ENCODE results near the gene AGBL4.
A peak's percentile ranks its signal among the peaks of the same experiment; 100 is the strongest.

Gene AGBL4

DNA sequence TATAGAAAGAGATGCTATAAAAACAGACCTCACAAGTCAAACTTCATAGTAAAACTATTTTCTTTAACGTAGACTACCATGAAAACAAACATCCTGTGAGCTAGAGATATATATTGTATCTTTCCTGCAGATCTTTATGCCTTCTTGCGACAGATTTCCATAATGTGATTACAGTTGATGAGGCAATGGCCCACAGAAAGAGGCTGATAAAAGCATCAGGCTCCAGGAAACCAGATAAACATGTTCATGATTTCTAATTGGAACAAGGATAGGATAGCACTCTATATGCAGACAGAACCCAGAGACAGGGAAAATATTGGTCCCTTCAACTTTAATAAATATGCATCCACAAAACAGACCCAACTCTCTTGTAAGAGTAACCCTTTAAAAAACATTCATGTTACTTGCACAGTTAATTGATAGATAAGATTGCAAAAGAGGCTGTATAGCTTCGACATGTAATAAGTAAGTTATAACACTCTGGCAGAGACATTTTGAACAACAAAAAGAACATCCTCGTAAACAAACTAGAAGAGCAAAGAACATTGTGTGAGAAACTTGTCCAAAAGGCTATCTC, 329.4 kb downstream of the AGBL4 start:
- DNase-seq: peak; percentile 13

DNA sequence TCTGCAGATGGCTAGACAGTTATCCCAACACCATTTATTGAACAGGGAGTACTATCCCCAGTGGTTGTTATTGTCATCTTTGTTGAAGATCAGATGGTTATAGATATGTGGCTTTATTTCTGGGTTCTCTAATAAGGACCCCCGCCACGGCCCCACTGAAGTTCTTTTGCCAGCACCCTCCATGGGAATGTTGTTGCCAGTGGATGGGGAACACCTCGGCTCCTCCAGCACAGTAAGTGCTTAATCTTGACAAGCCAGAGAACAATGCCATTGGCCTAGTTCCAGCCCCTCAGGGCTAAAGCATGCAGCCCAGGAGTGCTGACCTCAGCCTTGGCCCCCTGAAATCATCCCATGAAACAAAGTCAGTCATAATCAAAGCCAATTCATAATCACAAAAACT, 337.6 kb downstream of the AGBL4 start:
- DNase-seq: no peak

DNA sequence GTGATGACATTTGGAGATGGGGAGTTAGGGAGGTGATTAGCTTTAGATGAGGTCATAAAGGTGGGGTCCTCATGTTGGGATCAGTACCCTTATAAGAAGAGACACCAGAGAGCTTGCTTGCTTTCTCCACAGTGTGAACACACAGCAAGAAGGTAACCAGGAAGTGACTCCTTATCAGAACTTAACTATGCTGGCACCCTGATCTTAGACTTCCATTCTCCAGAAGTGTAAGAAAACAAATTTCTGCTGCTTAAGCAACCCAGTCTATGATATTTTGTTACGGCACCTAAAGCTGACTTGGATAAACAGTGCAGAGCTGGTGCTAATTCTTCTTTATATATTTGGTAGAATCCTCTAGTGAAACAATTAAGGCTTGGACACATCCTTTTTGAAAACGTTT, 346.0 kb downstream of the AGBL4 start:
- DNase-seq: no peak

DNA sequence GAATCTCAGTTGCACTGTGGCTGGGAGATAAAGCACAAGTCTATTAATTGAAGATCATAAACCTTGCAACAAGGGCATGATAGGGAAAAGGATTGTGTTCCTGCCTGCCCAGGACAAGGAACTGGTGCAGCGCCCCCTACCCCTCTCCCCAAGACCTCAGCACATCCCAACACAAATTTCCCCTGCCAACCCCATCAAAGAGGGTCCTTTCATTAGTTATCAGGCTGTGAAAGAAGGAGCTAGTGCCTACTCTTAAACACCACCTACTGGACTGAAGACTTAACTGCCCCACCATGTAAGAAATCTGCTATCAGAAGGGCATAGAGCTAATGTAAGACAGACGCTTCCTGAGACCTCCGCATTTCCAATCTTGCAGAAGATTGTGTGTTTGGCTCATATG, 372.6 kb downstream of the AGBL4 start:
- DNase-seq: no peak

DNA sequence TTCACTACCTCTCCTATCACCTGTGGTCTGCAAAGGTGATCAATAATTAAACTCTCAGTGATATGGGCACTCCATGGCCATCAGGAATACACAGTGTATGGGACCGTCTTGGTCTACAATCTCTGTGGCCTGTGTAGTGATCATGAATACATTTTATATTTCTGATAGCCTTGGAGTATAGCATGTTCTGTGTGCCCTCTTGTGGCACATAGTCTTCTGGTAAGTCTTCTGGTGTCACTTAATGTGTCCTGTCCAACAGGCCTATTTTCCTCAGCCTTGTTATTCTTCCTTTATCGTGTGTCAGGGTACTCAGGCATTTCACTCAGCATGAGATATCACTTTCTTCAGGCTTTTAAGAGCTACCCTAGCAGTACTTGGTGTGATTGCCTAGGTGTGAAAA, 393.6 kb downstream of the AGBL4 start:
- DNase-seq: no peak

DNA sequence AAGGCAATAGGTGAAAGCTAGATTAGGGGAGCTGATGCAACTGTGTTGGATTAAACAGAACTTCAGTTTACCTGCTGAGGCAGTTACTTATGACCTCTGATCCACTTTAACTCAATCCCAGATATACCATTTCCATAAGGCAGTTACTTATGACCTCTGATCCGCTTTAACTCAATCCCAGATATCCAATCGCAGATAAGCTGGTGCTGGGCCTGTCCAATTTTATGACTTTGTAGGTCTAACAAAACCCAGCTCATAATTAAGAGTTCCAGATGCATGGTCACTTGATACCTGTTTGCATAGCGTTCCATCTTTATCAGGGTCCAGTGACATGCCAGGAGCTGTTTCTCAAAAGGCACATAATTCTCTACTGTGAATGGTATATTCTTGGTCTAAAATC, 396.0 kb downstream of the AGBL4 start:
- no peak for DNase-seq

DNA sequence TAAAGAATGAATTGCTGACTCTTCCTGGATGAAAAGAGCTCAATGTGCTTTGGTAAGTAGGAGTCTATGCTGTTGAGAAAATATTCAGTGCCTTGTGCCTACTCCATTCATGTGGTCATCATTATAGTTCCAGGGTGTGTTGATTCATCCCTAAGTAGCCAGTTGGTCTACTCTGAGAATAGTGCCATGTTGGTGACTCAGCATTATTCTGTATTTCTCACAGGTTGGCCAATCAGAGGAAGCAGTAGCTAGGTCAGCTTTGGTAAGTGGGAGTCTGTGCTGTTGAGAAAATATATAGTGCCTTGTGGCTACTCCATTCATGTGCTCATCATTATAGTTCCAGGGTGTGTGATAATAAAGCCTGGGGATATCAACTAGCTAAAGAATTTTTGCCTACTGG, 397.3 kb downstream of the AGBL4 start:
- no peak for DNase-seq

DNA sequence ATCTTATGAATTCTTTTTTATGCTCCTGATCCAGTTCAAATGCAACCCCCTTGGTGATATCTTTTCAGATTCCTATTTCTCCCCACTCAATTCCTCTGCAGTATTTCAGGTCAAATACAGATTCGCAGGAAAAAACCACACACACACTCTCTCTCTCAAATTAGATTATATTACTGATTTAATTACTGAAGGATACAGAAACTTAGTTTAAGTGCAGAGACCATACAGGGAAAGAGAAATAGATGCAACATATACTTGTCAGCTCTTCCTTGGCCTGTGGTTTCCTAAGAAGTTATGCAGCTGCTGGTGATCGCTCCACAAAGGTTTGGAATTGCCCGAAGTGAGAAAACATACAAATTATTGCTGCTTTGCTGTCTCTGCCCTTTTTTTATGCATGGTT, 400.9 kb downstream of the AGBL4 start:
- DNase-seq: no peak

DNA sequence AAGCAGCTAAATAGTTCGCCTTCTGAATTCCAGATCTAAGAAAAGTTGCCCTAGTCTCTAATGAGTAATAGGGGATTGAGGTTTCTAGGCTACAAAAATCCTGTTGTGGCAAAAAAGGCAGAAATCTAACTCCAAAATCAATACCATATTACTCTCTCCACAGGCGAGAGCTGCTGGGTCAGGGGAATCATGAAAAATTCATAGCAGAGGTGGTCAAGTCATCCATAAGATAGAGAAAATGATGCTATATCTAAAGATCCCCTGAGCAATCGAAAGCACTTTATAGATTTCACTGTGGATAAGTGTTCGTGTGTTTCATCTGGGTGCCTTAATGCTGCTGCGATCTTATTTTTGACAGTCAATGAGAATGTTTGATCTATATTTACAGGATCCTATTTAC, 417.7 kb downstream of the AGBL4 start:
- DNase-seq: no peak

DNA sequence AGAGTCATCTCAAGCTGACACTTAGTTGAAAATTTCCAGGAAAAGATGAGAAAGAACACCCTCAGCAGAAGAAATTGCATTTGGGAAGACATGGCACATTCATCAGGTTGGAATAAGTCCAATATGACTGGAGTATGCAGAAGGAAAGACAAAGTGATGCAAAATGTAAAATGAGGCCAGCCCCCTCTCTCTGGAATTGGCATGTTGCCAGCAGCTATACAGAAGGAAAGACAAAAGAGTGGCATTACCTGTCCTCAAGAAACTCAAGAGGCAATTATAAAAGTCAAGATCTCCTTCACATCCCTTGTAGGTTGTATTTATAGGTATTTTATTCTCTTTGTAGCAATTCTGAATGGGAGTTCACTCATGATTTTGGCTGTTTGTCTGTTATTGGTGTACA, 426.3 kb downstream of the AGBL4 start:
- no peak for DNase-seq

DNA sequence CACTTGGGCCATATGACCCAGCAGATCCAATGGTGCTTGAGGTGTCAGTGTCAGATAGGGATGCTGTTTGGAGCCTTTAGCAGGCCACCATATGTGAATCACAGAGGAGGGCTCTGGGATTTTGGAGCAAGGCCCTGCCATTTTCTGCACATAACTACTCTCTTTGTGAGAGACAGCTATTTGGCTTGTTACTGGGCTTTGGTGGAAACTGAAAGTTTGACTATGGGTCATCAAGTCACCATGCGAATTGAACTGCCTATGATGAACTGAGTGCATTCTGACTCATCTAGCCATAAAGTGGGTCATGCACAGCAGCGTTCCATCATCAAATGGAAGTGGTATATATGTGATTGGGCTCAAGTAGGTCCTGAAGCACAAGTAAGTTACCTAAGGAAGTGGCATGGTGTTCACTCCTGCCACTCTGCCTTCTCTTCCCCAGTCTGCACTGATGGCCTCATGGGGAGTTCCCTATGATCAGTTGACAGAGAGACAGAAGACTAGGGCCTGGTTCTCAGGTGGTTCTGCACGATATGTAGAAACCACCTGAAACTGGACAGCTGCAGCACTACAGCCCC, 447.3 kb downstream of the AGBL4 start:
- no peak for DNase-seq

DNA sequence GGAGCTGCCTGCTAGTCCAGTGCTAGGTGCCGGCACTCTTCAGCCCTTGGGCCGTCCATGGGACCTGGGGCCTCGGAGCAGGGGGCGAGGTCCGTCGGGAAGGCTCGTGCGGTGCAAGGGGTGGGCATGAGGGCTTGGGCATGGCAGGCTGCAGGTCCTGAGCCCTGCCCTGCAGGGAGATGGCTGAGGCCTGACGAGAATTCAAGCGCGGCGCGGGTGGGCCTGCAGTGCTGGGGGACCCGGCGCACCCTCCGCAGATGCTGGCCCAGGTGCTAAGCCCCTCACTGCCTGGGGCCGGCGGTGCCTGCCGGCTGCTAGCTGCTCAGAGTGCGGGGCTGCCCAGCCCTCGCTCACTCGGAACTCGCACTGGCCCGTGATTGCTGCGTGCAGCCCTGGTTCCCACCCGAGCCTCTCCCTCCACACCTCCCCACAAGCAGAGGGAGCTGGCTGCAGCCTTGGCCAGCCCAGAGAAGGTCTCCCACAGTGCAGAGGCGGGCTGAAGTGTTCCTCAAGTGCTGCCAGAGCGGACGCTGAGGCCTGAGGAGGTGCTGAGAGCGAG, 467.0 kb downstream of the AGBL4 start:
- no peak for DNase-seq

DNA sequence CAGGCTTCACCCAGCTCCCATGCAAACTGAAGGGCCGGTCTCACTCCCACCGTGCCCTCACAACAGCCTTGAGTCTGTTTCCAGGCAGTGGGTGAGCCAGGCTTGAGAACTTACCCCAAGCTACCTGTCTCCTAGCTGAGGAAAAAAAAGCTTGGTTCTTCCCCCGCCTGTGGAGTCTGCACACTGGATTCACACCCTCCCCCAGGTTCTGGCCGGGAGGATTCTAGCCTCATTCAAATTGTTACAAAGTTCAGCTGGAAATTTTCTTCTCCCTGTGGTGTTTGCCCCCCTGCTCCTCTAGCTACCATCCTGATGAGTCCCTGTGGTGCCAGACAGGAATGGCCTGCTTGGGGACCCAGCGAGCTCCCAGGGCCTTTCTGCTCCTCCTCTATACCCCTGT, 471.7 kb downstream of the AGBL4 start:
- DNase-seq: no peak

DNA sequence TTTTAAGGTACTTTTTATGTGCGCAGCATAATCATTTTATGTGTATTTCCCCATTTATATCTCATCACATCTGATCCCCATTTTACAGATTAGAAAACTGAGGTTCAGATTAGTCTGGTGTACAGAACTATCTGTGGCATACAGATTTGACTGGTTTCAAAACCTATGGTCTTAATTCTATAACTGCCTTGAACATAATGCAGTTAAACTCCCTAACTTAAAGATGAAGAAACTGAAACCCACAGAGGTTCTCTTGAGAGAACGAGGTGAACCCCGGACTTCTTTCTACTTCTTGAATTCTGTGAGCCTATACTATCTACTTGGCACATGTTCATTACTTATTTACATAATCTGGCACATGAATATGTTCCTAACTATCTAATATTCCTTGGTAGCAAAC, 479.1 kb downstream of the AGBL4 start:
- DNase-seq: no peak

DNA sequence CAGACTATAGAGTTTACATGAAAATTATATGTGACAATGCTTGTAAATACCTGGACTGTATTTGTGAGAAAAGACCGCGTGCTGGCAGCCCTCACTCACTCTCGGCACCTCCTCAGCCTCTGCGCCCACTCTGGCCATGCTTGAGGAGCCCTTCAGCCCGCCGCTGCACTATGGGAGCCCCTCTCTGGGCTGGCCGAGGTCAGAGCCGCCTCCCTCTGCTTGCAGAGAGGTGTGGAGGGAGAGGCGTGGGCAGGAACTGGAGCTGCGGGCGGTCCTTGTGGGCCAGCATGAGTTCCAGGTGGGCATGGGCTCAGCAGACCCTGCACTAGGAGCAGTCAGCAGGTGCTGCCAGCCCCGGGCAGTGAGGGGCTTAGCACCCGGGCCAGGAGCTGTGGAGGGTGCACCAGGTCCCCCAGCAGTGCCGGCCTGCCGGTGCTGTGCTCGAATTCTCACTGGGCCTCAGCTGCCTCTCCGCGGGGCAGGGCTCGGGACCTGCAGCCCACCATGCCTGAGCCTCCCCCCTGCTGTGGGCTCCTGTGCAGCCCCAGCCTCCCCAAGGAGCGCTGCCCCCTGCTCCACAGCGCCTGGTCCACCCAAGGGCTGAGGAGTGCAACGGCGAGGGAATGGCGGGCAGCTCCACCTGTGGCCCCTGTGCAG, 482.5 kb downstream of the AGBL4 start:
- DNase-seq: no peak

DNA sequence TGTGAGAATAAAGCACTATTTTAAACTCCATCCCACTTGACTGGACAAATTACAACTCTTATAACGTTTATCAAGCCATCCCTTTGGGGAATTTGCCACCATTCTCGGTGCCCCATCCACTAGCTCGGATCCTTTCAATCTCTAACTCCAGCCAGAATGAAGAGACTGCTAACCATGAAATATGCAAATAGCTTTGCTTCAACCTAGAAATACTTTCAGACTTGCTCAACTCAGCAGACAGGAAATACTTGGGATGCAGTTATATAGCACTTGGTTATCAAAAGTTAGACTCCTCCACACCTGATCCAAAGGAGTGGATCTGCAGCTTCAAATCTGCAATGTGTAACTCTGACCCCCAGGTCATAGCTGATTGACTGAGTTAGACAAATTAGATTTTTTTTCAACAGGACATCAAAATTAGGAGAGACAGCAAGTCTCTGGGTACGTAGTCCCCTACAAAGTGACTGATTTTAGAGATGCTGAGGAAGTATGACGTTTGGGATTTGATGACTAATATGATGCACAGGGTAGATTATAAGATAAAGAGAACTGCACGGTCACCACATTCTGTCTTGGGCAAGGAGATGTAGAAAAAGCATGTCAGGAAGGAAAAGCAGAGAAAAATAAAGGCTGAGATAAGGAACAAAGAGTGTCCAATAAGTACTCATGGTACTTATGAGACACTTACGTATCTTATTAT, 496.0 kb downstream of the AGBL4 start:
- DNase-seq: no peak

DNA sequence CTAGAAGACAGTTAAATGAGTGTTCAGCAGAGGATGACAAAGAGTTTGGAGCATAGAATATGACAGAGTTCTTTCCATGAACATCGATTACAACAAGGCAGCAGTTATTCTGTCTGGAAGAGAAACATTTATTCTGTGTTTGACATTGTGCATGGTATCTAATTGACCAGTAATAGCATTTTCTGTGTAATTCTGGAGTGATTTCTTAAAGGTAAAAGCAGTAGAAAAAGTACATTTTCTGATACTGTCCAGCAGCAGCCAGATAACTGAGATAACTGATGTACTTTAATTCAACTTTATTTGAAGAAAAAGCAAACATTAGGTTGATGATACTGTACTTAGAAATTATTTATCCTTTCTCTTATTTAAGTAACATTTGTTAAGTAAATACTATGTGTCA, 497.1 kb downstream of the AGBL4 start:
- DNase-seq: no peak

DNA sequence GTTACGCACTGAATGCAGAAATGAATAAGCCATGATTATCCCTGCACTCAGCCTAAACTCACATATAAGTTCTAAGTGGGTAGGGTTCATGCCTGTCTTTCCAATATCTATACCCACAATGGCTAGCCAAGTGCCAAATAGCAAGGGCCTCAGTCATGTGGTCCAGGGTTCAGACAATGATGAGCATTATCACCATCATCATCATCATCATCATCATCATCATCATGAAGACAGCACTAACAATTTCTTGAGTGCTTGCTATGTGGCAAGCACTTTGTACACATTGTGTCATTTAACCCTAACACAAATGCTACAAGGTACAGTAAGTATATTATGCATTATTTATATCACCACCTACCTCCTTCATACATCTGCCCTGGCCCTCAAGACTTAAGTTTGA, 500.0 kb downstream of the AGBL4 start:
- DNase-seq: no peak

DNA sequence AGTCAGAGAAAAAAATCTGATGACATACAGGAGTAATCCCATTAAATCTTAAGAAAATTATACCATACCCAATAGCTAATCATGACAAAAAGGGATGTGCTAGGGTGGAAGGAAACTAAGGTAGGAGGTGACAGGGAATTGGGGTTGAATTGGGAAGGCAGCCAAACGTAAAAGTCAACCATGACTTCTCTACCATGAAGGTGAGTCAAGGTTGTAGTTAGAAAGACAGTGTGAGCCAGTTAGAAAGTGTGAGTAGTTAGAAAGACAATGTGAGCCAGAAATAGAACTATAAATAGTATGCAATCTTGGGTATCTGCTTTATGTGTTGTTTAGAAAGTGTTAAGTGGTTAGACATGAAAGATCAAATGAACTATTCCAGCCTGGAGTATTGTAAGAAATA, 556.8 kb downstream of the AGBL4 start:
- no peak for DNase-seq

DNA sequence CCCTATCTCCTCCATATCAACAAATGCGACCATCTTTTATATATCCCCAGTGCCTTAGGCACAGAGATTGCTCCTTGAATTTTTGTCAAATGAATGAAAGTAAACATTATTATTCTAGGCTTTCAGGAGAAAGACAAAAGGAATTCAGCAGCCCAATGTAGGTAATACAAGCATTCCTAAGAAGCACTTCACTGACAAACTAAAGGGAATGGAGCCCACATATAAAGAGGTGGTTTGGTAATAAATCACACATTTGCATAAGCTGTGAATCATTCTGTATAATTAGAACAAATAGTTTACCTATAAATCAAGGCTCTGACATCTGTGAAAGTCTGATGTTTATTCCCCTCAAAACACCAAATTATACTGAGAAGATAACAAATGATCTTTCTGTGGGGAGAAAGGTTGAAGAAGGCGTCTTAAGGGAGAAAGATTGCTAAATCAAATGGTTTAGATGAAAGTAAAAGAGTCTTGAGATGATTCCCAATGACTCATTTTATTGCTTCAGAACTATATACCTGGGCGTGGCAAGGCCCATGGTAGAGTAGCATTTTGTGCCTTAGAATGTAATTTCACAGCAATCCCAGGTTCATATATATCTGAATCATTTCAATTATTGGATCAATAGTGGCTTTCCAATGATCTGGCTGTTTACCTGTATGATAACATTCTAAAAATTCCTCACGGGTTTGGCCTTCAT, 558.1 kb downstream of the AGBL4 start:
- DNase-seq: no peak

DNA sequence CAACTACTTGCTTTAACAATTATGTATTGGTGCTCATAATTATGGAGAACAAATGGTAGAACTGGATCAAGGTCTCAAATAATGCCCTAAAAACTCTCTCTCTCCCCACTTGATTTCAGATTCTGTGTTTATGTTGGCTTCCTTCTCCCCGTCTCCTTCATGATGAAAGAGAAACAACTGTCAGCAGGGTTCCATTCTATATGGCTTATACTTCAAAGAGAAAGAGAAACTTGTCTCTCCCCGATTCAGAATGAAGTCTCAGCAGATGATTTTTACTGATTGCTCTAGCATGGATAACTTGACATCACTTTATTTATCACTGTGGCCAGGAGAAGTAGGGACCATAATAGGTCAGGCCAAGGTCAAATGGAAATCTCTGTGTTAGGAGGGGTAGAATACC, 575.6 kb downstream of the AGBL4 start:
- no peak for DNase-seq

DNA sequence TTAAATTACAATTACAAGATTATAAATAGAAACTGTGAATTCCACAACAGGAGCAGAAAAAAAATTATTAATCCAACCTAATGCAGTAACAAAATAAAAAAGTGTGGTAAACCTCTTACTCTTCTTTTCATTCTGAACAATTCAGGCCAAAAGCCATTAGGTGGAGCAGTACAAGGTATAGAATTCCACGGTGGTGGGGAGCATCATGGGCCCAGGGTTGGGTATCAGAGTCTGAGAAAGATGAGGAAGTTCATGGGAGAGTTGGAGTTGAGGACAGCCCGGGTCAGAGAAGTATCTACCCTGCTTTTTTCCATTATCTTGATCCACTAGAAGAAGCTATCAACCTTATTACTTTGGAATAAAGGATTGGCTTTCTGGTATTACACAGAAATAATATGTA, 586.9 kb downstream of the AGBL4 start:
- no peak for DNase-seq

DNA sequence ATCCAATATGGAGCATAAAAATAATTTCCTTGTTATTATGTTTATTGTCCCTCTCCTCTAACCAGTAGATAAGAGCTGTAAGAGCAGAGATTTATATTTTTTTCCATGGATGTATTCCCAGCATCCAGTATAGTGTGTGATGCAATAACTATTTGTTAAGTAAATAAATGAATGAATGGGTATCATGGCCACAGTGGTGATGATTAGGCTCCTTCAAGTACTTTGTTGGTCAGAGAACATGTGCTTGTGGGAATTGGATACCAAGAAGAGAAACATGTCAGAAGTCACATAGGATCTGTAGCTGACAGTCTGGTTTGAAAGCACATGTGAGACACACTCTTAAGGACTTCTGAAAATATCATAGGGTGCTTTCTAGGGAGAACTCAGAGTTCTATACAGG, 588.5 kb downstream of the AGBL4 start:
- no peak for DNase-seq

Data from hematopoietic multipotent progenitor cell treated with erythropoietin and hydrocortisone succinate and interleukin-3 and kit ligand, for 6 days (in vitro differentiated cells).